HG03103 (cell line): ENCODE results near the gene CEP128.

ENCODE experiments used
- ATAC-seq: cut with Tn5 transposase; IDR thresholded peaks from one replicate; pipeline ENCODE4 v1.9.1; 2021; ENCODE audit warnings: low read depth; ENCODE audit not compliant: unreplicated experiment

Gene CEP128

DNA sequence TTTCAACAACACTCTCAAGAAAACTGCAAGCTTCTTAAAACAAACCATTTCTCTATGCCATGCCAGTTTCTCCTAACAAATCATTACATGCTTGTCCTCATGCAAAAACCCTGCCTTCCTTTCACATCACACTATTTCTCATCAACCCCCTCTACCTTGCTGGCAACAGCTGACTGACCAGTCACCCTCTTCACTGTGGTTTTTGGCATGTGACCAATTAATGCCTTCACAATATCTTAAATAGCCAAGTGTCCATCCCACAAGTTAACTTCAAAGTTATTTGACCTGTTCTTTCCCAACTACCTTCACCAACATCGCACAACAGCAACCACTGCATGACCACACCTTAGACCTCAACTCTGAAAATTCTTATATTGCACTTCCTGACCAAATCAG lies 159.6 kb downstream of the CEP128 start:
- ATAC-seq: no peak

- no peak for ATAC-seq
Observed at GRCh38 chr14:80780500-80780899, 161.0 kb downstream of the CEP128 start.

- no peak for ATAC-seq
Observed at GRCh38 chr14:80776657-80777056, 164.9 kb downstream of the CEP128 start.

GRCh38 chr14:80776186-80776585 lies 165.4 kb downstream of the CEP128 start:
- ATAC-seq: no peak

- no peak for ATAC-seq
Observed at GRCh38 chr14:80772504-80772903, 169.0 kb downstream of the CEP128 start.

- ATAC-seq: no peak
Observed at GRCh38 chr14:80771201-80771600, 170.3 kb downstream of the CEP128 start.

- ATAC-seq: no peak
Observed at GRCh38 chr14:80770114-80770908, 171.2 kb downstream of the CEP128 start.

DNA sequence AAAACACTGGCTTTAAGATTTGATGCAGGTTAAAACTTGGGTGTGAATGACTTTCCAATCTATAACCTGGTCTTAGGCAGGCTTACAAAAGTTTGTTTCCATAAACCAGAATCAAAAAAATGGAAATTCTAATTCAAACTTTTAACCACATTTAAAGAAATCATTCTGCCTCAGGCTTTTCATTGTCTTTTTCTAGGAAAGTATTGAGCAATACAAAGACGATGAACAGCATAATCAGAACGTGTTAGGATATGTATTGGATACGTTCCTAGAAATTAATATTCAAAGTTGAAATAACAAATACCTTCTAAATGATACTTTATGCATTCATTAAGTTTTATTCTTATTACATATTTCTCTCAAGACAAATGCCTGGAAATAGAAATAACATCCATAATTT lies 172.9 kb downstream of the CEP128 start:
- no peak for ATAC-seq

GRCh38 chr14:80764921-80765507 lies 176.5 kb downstream of the CEP128 start:
- ATAC-seq: no peak

- no peak for ATAC-seq
Observed at GRCh38 chr14:80764496-80764895, 177.0 kb downstream of the CEP128 start.

GRCh38 chr14:80762641-80763228 lies 178.8 kb downstream of the CEP128 start:
- ATAC-seq: no peak

DNA sequence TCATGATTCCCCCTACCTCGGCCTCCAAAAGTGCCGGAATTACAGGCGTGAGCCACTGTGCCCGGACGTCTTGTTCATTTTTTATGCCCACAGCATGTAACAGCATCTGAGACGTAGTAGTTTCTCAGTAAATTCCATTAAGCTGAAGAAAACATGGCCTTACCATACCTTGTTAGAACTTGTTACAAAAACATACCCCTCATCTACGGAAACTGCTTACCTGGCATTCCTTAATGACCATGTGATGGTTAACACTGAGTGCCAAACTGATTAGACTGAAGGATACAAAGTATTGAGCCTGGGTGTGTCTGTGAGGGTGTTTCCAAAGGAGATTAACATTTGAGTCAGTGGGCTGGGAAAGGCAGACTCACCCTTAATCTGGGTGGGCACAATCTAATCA lies 186.8 kb downstream of the CEP128 start:
- ATAC-seq: no peak

DNA sequence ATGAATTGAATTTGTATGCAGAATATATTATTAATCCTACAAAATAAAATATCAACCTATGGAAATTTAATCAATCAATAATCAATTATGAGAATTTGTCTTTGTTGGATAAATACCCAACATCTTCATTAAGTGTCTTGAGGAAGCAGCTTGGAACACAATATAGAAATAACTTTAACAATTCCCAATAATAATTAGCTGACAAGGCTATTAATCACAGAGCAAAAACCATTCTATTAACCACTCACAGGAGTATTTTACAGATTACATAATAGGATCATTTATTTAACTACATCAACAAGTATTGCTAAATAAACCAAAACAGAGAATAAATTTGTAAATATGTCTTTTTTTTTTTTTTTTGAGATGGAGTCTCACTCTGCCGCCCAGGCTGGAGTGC lies 190.3 kb downstream of the CEP128 start:
- no peak for ATAC-seq

- no peak for ATAC-seq
Observed at GRCh38 chr14:80726211-80726610, 215.3 kb downstream of the CEP128 start.

- no peak for ATAC-seq
Observed at GRCh38 chr14:80718940-80719339, 222.6 kb downstream of the CEP128 start.

DNA sequence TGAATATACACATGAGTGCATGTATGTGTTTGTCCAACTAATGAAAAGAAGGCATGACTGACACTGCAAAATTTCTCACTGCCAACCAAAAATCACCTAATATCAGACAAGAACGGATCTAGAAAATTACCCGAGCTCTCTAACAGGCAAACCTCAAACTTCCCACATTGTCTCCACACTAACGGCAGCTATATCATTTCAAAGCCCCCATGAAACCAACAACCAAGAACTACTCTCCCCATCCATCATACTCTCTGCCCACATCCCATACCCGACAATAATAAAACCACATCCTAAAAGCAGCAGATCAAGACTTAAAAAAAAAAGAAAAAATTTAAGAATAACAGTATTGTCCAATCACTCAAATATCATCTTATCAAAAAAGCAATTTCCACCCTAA lies 227.1 kb downstream of the CEP128 start:
- no peak for ATAC-seq

DNA sequence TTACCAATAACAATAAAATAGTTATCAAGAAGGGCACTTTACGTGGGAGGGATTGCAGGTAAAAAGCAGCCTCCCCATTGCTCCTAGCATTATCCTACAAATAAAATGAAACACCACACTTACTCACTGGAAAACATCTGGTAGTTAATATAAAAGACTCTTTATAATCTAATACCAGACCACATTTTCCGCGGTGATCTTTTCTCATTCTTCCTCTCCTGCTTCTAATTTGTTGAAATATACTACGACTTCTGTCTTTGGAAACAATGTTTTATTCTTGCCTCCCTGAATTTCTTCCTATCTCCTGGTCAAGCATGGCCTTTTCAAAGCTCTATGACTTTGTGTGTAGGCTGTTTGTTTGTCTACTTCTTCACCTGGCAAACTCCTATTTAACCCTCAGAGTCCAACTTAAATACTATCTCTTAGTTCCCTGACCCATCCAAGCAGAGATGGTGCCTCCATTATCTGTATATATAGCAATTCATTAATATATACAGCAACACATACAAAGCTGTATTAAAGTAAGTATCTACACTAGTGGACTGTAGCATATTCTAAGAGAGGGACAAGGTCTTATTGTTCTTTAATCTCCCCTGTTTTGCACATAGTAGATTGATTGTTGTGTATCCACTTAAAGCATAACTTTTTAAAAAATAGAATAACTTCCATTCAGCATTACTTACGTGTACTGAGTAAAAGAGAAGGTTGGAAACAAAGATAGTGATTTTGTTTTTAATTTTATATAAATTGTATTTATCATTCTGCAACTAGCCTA lies 228.3 kb downstream of the CEP128 start:
- ATAC-seq: no peak

GRCh38 chr14:80705241-80705980 lies 236.1 kb downstream of the CEP128 start:
- no peak for ATAC-seq

- ATAC-seq: no peak
Observed at GRCh38 chr14:80700601-80701000, 240.9 kb downstream of the CEP128 start.

DNA sequence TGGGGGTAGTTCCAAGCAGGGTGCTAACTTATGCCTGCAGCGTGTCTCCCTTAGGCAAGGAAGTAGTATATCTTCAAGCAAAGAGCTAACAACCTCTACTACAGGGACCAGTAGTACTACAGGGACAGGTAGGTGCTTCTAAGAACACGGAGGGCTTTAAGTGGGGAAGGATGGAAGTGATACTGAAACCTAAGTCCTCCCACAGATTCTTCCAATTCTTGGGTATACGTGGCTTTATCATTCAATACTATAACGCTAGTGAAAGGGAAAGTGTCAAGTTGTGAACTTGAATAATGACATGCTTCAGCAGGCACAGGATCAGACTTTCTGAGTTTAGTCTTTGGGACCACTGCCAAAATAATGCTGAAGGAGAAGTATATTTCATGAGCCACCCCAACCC lies 241.7 kb downstream of the CEP128 start:
- ATAC-seq: peak; percentile 51

GRCh38 chr14:80698974-80699373 lies 242.6 kb downstream of the CEP128 start:
- ATAC-seq: no peak
